ENCODE data around the gene MECP2.

DNA sequence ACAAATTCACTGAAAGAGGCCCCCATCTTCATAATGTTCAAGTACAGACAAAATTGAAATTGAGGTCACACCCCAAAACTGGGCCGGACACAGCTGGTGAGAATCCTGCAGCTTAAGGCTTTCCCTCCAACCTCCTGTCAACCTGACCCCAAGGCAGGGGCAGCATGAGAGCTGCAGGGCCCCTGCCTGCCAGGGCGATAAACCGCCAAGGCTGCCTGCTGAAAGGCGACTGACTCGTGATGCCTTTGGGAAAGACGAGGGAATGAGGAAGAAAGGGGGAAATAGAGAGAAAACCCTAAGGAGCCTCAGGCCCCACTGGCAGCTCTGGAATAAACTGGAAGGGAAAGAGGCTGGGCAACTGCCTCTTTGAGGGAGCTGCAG is 70.5 kb downstream of the MECP2 start:
- TF ChIP-seq EZH2phosphoT487 (conservative IDR thresholded peaks at IDR 0.05; ENCODE audit: low read length), result no peak
- TF ChIP-seq, protein P1, sequence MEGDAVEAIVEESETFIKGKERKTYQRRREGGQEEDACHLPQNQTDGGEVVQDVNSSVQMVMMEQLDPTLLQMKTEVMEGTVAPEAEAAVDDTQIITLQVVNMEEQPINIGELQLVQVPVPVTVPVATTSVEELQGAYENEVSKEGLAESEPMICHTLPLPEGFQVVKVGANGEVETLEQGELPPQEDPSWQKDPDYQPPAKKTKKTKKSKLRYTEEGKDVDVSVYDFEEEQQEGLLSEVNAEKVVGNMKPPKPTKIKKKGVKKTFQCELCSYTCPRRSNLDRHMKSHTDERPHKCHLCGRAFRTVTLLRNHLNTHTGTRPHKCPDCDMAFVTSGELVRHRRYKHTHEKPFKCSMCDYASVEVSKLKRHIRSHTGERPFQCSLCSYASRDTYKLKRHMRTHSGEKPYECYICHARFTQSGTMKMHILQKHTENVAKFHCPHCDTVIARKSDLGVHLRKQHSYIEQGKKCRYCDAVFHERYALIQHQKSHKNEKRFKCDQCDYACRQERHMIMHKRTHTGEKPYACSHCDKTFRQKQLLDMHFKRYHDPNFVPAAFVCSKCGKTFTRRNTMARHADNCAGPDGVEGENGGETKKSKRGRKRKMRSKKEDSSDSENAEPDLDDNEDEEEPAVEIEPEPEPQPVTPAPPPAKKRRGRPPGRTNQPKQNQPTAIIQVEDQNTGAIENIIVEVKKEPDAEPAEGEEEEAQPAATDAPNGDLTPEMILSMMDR (IDR thresholded peaks at IDR 0.05; ENCODE audit: insufficient read depth, low read length, poor library complexity, severe bottlenecking), result no peak
